Raji (cell line): ENCODE data around the gene IRAK1BP1.

ENCODE experiments used
- POLR2A ChIP-seq: IDR thresholded peaks from 2 replicates; pipeline ENCODE4 v1.6.1; 2011; ENCODE audit warnings: low read depth, low read length, control low read depth; ENCODE audit not compliant: insufficient read depth

The IRAK1BP1 gene

GRCh38 chr6:78947529-78947928, 80.2 kb downstream of the IRAK1BP1 start:
- TF ChIP-seq POLR2A, result no peak

- TF ChIP-seq POLR2A, result no peak
These were observed 80.6 kb downstream of the IRAK1BP1 start for GRCh38 chr6:78947962-78948361.

GRCh38 chr6:78948785-78949184, 81.4 kb downstream of the IRAK1BP1 start:
- TF ChIP-seq POLR2A, result no peak

GRCh38 chr6:78952362-78952761, 85.0 kb downstream of the IRAK1BP1 start:
- no peak for TF ChIP-seq POLR2A
